Activated CD4-positive, alpha-beta T cell treated with anti-CD3 and anti-CD28 coated beads, Interleukin-2, amount 10 ng/mL, durations not matched to agents 24 days and 14 days (primary cell): ENCODE results near the gene LDLRAD4. TPM values are rescaled to one million over a fixed set of nuclear protein-coding genes. Genes with fewer than 3 reads are reported as not detected.

ENCODE experiments used
- DNase-seq: peaks from one replicate; pipeline ENCODE4 v3.0.0; 2022
- H3K27ac Mint-ChIP-seq: one replicate; pipeline ENCODE4 v1.8.0; 2022; ENCODE audit warnings: mild to moderate bottlenecking, mixed read lengths
- H3K27me3 Mint-ChIP-seq: one replicate; pipeline ENCODE4 v1.8.0; 2022; ENCODE audit warnings: mixed read lengths
- H3K36me3 Mint-ChIP-seq: one replicate; pipeline ENCODE4 v1.8.0; 2022; ENCODE audit warnings: low read depth, mild to moderate bottlenecking, mixed read lengths
- H3K4me1 Mint-ChIP-seq: one replicate; pipeline ENCODE4 v1.8.0; 2021; ENCODE audit warnings: mixed read lengths
- H3K4me3 Mint-ChIP-seq: one replicate; pipeline ENCODE4 v1.8.0; 2022; ENCODE audit warnings: mild to moderate bottlenecking, moderate library complexity, mixed read lengths
- H3K9me3 Mint-ChIP-seq: one replicate; pipeline ENCODE4 v1.8.0; 2021; ENCODE audit warnings: mixed read lengths
- intact Hi-C: fragments of 100-400 bp; cut with micrococcal nuclease; formaldehyde crosslinking; loops from one replicate; pipeline ENCODE4 v1.15.1; 2023
- total RNA-seq: library from RNA; stranded (reverse); gene quantifications from 2 replicates; pipeline ENCODE4 v1.2.3, GENCODE V29; 2022

The LDLRAD4 gene
- total RNA-seq, 1 donor from 2014 or later: 36.5 TPM

- H3K27me3 Mint-ChIP-seq: no peaks in the 10 kb centered on the region
- H3K27ac Mint-ChIP-seq: no peak overlapping the region
- peaks cover 23% of the 10 kb centered on the region for H3K36me3 Mint-ChIP-seq
- no peak for DNase-seq
- H3K4me3 Mint-ChIP-seq: no peak overlapping the region
- peaks cover 9% of the 10 kb centered on the region for H3K4me1 Mint-ChIP-seq
- H3K9me3 Mint-ChIP-seq: peaks cover 18% of the 10 kb centered on the region
- intact Hi-C loops: no loop called here
These were observed 196.0 kb downstream of the LDLRAD4 start for GRCh38 chr18:13414521-13414920.

GRCh38 chr18:13415736-13416135, 197.2 kb downstream of the LDLRAD4 start:
- DNase-seq: no peak
- H3K9me3 Mint-ChIP-seq: peaks cover 18% of the 10 kb centered on the region
- H3K27me3 Mint-ChIP-seq: no peaks in the 10 kb centered on the region
- H3K36me3 Mint-ChIP-seq: peaks cover 15% of the 10 kb centered on the region
- no peak overlapping the region for H3K4me3 Mint-ChIP-seq
- H3K27ac Mint-ChIP-seq: no peak overlapping the region
- H3K4me1 Mint-ChIP-seq: peaks cover 11% of the 10 kb centered on the region
- intact Hi-C loops: no loop called here

GRCh38 chr18:13416208-13416607, 197.6 kb downstream of the LDLRAD4 start:
- no peak for DNase-seq
- Mint-ChIP-seq H3K4me3 (no peak overlapping the region), H3K27ac (no peak overlapping the region), H3K27me3 (no peaks in the 10 kb centered on the region), H3K36me3 (peaks cover 15% of the 10 kb centered on the region), H3K9me3 (peaks cover 18% of the 10 kb centered on the region), H3K4me1 (peaks cover 13% of the 10 kb centered on the region)
- intact Hi-C loops: no loop called here

- Mint-ChIP-seq H3K27ac (no peak overlapping the region), H3K4me1 (peaks cover 17% of the 10 kb centered on the region), H3K4me3 (no peak overlapping the region), H3K27me3 (no peaks in the 10 kb centered on the region), H3K36me3 (peaks cover 10% of the 10 kb centered on the region), H3K9me3 (peaks cover 12% of the 10 kb centered on the region)
- no peak for DNase-seq
- intact Hi-C loops: no loop called here
These were observed 198.3 kb downstream of the LDLRAD4 start for GRCh38 chr18:13416848-13417247.

GRCh38 chr18:13418013-13418710, 199.6 kb downstream of the LDLRAD4 start:
- H3K4me3 Mint-ChIP-seq: no peak overlapping the region

GRCh38 chr18:13420969-13421686, 202.6 kb downstream of the LDLRAD4 start:
- H3K27me3 Mint-ChIP-seq: no peaks in the 10 kb centered on the region
- no peaks in the 10 kb centered on the region for H3K9me3 Mint-ChIP-seq
- H3K36me3 Mint-ChIP-seq: no peaks in the 10 kb centered on the region
- DNase-seq: no peak
- H3K27ac Mint-ChIP-seq: peak overlapping the region; percentile 28
- H3K4me1 Mint-ChIP-seq: peaks cover 37% of the 10 kb centered on the region
- intact Hi-C loops: no loop called here
- H3K4me3 Mint-ChIP-seq: peak overlapping the region; percentile 19

More at GRCh38 chr18:13418013-13418710, 199.6 kb downstream of the LDLRAD4 start:
- H3K27me3 Mint-ChIP-seq: no peaks in the 10 kb centered on the region
- H3K36me3 Mint-ChIP-seq: no peaks in the 10 kb centered on the region
- DNase-seq: no peak
- no peaks in the 10 kb centered on the region for H3K9me3 Mint-ChIP-seq
- H3K27ac Mint-ChIP-seq: no peak overlapping the region
- intact Hi-C loops: no loop called here
- peaks cover 24% of the 10 kb centered on the region for H3K4me1 Mint-ChIP-seq

- no peak overlapping the region for H3K27ac Mint-ChIP-seq
- no peaks in the 10 kb centered on the region for H3K9me3 Mint-ChIP-seq
- no peaks in the 10 kb centered on the region for H3K27me3 Mint-ChIP-seq
- intact Hi-C loops: no loop called here
- DNase-seq: no peak
- H3K36me3 Mint-ChIP-seq: no peaks in the 10 kb centered on the region
- H3K4me3 Mint-ChIP-seq: no peak overlapping the region
- H3K4me1 Mint-ChIP-seq: peaks cover 37% of the 10 kb centered on the region
These were observed 204.1 kb downstream of the LDLRAD4 start for GRCh38 chr18:13422541-13423147.

- H3K27ac Mint-ChIP-seq: no peak overlapping the region
- no peak overlapping the region for H3K4me3 Mint-ChIP-seq
- DNase-seq: no peak
- no peaks in the 10 kb centered on the region for H3K9me3 Mint-ChIP-seq
- intact Hi-C loops: no loop called here
- peaks cover 42% of the 10 kb centered on the region for H3K4me1 Mint-ChIP-seq
- no peaks in the 10 kb centered on the region for H3K36me3 Mint-ChIP-seq
- H3K27me3 Mint-ChIP-seq: no peaks in the 10 kb centered on the region
These were observed 204.8 kb downstream of the LDLRAD4 start for GRCh38 chr18:13423352-13423751.

- Mint-ChIP-seq H3K4me1 (peaks cover 48% of the 10 kb centered on the region), H3K27ac (no peak overlapping the region), H3K36me3 (no peaks in the 10 kb centered on the region), H3K9me3 (no peaks in the 10 kb centered on the region), H3K27me3 (no peaks in the 10 kb centered on the region), H3K4me3 (no peak overlapping the region)
- intact Hi-C loops: no loop called here
- DNase-seq: no peak
These were observed 205.8 kb downstream of the LDLRAD4 start for GRCh38 chr18:13424363-13424762.

GRCh38 chr18:13425357-13426091, 207.0 kb downstream of the LDLRAD4 start:
- Mint-ChIP-seq H3K9me3 (no peaks in the 10 kb centered on the region), H3K27me3 (no peaks in the 10 kb centered on the region), H3K4me3 (peak overlapping the region; percentile 14), H3K27ac (peak overlapping the region; percentile 13), H3K36me3 (no peaks in the 10 kb centered on the region), H3K4me1 (peaks cover 48% of the 10 kb centered on the region)
- intact Hi-C loops: no loop called here
- peak; percentile 67 for DNase-seq

- H3K4me1 Mint-ChIP-seq: peaks cover 37% of the 10 kb centered on the region
- H3K36me3 Mint-ChIP-seq: no peaks in the 10 kb centered on the region
- no peaks in the 10 kb centered on the region for H3K27me3 Mint-ChIP-seq
- intact Hi-C loops: no loop called here
- no peaks in the 10 kb centered on the region for H3K9me3 Mint-ChIP-seq
- no peak overlapping the region for H3K27ac Mint-ChIP-seq
- no peak for DNase-seq
- H3K4me3 Mint-ChIP-seq: no peak overlapping the region
These were observed 208.8 kb downstream of the LDLRAD4 start for GRCh38 chr18:13427354-13427753.

GRCh38 chr18:13428319-13428718, 209.8 kb downstream of the LDLRAD4 start:
- Mint-ChIP-seq H3K4me1 (peaks cover 40% of the 10 kb centered on the region), H3K27ac (peak overlapping the region; percentile 31), H3K36me3 (no peaks in the 10 kb centered on the region), H3K9me3 (no peaks in the 10 kb centered on the region), H3K4me3 (no peak overlapping the region), H3K27me3 (no peaks in the 10 kb centered on the region)
- intact Hi-C loops: no loop called here
- DNase-seq: no peak

GRCh38 chr18:13429016-13429415, 210.5 kb downstream of the LDLRAD4 start:
- Mint-ChIP-seq H3K4me1 (peaks cover 43% of the 10 kb centered on the region), H3K27ac (no peak overlapping the region)

More at GRCh38 chr18:13429016-13429415, 210.5 kb downstream of the LDLRAD4 start:
- no peak overlapping the region for H3K4me3 Mint-ChIP-seq
- DNase-seq: no peak
- no peaks in the 10 kb centered on the region for H3K36me3 Mint-ChIP-seq
- H3K27me3 Mint-ChIP-seq: no peaks in the 10 kb centered on the region
- H3K9me3 Mint-ChIP-seq: no peaks in the 10 kb centered on the region
- intact Hi-C loops: no loop called here
